Measurements from ENCODE around the gene YIF1B. TPM values are rescaled to one million over a fixed set of nuclear protein-coding genes. Genes with fewer than 3 reads are reported as not detected.

Gene YIF1B
- total RNA-seq, 2 donors from 2014 or later: 34.7 to 71.9 TPM

- 72% methylated on average over 5 of the region's 5 CpGs for WGBS
- Histone ChIP-seq H3K4me3 (no peak overlapping the region), H3K4me1 (replicated peaks) (peaks cover 24% of the 10 kb centered on the region), H3K36me3 (no peaks in the 10 kb centered on the region), H3K27ac (peak overlapping the region in 1 of 2 donors; percentile 44), H3K9me3 (no peaks in the 10 kb centered on the region), H3K27me3 (replicated peaks; ENCODE audit: insufficient read depth) (no peaks in the 10 kb centered on the region)
- intact Hi-C loops (cut with DNase I): no loop called here
- TF ChIP-seq POLR2AphosphoS5 (IDR thresholded peaks at IDR 0.05) (no peak), POLR2A (IDR thresholded peaks at IDR 0.05) (no peak)
- TF ChIP-seq, protein P1, sequence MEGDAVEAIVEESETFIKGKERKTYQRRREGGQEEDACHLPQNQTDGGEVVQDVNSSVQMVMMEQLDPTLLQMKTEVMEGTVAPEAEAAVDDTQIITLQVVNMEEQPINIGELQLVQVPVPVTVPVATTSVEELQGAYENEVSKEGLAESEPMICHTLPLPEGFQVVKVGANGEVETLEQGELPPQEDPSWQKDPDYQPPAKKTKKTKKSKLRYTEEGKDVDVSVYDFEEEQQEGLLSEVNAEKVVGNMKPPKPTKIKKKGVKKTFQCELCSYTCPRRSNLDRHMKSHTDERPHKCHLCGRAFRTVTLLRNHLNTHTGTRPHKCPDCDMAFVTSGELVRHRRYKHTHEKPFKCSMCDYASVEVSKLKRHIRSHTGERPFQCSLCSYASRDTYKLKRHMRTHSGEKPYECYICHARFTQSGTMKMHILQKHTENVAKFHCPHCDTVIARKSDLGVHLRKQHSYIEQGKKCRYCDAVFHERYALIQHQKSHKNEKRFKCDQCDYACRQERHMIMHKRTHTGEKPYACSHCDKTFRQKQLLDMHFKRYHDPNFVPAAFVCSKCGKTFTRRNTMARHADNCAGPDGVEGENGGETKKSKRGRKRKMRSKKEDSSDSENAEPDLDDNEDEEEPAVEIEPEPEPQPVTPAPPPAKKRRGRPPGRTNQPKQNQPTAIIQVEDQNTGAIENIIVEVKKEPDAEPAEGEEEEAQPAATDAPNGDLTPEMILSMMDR (IDR thresholded peaks at IDR 0.05): no peak
- no peak for DNase-seq (ENCODE audit: low spot score)
These were observed 45.1 kb downstream of the YIF1B start for GRCh38 chr19:38270587-38271167.

- Histone ChIP-seq H3K4me3 (no peak overlapping the region), H3K27ac (peak overlapping the region; percentile 92 to 93), H3K4me1 (replicated peaks) (peaks cover 17% of the 10 kb centered on the region), H3K9me3 (no peaks in the 10 kb centered on the region), H3K36me3 (no peaks in the 10 kb centered on the region), H3K27me3 (replicated peaks; ENCODE audit: insufficient read depth) (no peaks in the 10 kb centered on the region)
- TF ChIP-seq POLR2A (IDR thresholded peaks at IDR 0.05): no peak
- no peak for TF ChIP-seq POLR2AphosphoS5 (IDR thresholded peaks at IDR 0.05)
- TF ChIP-seq, protein P1 (IDR thresholded peaks at IDR 0.05): no peak
- DNase-seq (ENCODE audit: low spot score): no peak
- 67% methylated on average over 8 of the region's 8 CpGs for WGBS
- intact Hi-C loops (cut with DNase I): no loop called here
These were observed 47.2 kb downstream of the YIF1B start for GRCh38 chr19:38268539-38268938.

GRCh38 chr19:38267761-38268483, 47.8 kb downstream of the YIF1B start:
- Histone ChIP-seq H3K27ac (peak overlapping the region; percentile 92 to 93), H3K36me3 (no peaks in the 10 kb centered on the region), H3K4me3 (peak overlapping the region in 1 of 2 donors; percentile 81), H3K27me3 (replicated peaks; ENCODE audit: insufficient read depth) (no peaks in the 10 kb centered on the region), H3K9me3 (no peaks in the 10 kb centered on the region), H3K4me1 (replicated peaks) (peaks cover 11% of the 10 kb centered on the region)
- no peak for TF ChIP-seq POLR2AphosphoS5 (IDR thresholded peaks at IDR 0.05)
- peak; percentile 15 for TF ChIP-seq POLR2A (IDR thresholded peaks at IDR 0.05)
- 38% methylated on average over 12 of the region's 12 CpGs for WGBS
- intact Hi-C loops (cut with DNase I): no loop called here
- DNase-seq (ENCODE audit: low spot score): peak; percentile 51

DNA sequence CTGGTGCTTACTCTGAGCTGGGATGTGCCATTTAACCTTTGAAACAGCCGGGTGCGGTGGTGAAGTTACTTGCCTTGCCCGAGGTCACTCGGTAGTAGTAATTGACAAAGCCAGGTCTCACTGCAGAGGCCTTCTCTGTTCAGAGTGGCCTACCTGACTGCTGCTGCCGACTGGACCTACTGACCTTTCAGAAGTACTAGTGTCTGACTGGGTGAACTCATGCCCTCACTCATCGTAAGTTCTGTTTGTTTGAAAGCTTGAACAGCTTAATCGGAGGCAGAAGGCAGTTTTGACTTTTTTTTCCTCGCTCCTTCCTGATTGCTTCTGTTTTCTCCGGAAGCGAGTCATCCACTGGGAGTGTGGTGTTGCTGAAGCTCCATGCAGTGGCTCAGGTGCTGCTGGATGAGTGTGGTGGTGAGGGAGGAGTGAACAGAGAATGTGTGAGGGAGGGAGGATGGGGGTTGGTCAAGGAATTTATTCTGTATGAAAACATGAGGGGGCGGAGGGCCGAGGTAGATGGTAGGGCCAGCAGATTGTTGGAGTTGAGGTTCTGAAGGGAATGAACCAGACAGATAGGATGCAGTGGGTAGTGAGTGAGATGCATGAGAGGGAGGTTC, 48.7 kb downstream of the YIF1B start:
- intact Hi-C loops (cut with DNase I): no loop called here
- no peak for DNase-seq (ENCODE audit: low spot score)
- Histone ChIP-seq H3K4me1 (replicated peaks) (peaks cover 7% of the 10 kb centered on the region), H3K27ac (peak overlapping the region; percentile 92 to 93), H3K36me3 (no peaks in the 10 kb centered on the region), H3K4me3 (peak overlapping the region; percentile 3 to 81), H3K9me3 (no peaks in the 10 kb centered on the region), H3K27me3 (replicated peaks; ENCODE audit: insufficient read depth) (no peaks in the 10 kb centered on the region)
- 41% methylated on average over 12 of the region's 12 CpGs for WGBS
- TF ChIP-seq POLR2AphosphoS5 (IDR thresholded peaks at IDR 0.05) (no peak), POLR2A (IDR thresholded peaks at IDR 0.05) (no peak)
- TF ChIP-seq, protein P1 (IDR thresholded peaks at IDR 0.05): no peak

- no peak for DNase-seq (ENCODE audit: low spot score)
- TF ChIP-seq POLR2AphosphoS5 (IDR thresholded peaks at IDR 0.05) (no peak), POLR2A (IDR thresholded peaks at IDR 0.05) (no peak)
- TF ChIP-seq, protein P1 (IDR thresholded peaks at IDR 0.05): no peak
- H3K36me3 ChIP-seq: no peaks in the 10 kb centered on the region
- H3K9me3 ChIP-seq: no peaks in the 10 kb centered on the region
- peaks cover 7% of the 10 kb centered on the region for H3K4me1 ChIP-seq (replicated peaks)
- intact Hi-C loops (cut with DNase I): no loop called here
- H3K27me3 ChIP-seq (replicated peaks; ENCODE audit: insufficient read depth): no peaks in the 10 kb centered on the region
- WGBS: 39% methylated on average over 12 of the region's 12 CpGs
- H3K27ac ChIP-seq: peak overlapping the region; percentile 92 to 93
- peak overlapping the region; percentile 59 to 81 for H3K4me3 ChIP-seq
These were observed 49.8 kb downstream of the YIF1B start for GRCh38 chr19:38265921-38266429.
